Glutamatergic neuron (in vitro differentiated cells): Measurements from ENCODE around the gene HMG20B. TPM values are rescaled to one million over a fixed set of nuclear protein-coding genes. Genes with fewer than 3 reads are reported as not detected.

Experiments
- DNase-seq: peaks from one replicate; pipeline ENCODE4 v3.0.0; 2022
- H3K27ac Mint-ChIP-seq: one replicate; pipeline ENCODE4 v1.8.0; 2020; ENCODE audit warnings: mild to moderate bottlenecking, mixed read lengths, inconsistent platforms; ENCODE audit not compliant: unreplicated experiment
- H3K27me3 Mint-ChIP-seq: one replicate; pipeline ENCODE4 v1.8.0; 2020; ENCODE audit warnings: mild to moderate bottlenecking, moderate library complexity, mixed read lengths, inconsistent platforms; ENCODE audit not compliant: unreplicated experiment
- H3K36me3 Mint-ChIP-seq: one replicate; pipeline ENCODE4 v1.8.0; 2020; ENCODE audit warnings: mild to moderate bottlenecking, mixed read lengths, inconsistent platforms; ENCODE audit not compliant: unreplicated experiment
- H3K4me1 Mint-ChIP-seq: one replicate; pipeline ENCODE4 v1.8.0; 2020; ENCODE audit warnings: mild to moderate bottlenecking, low read depth, mixed read lengths, inconsistent platforms; ENCODE audit not compliant: unreplicated experiment
- H3K4me3 Mint-ChIP-seq: one replicate; pipeline ENCODE4 v1.8.0; 2020; ENCODE audit warnings: mild to moderate bottlenecking, mixed read lengths, inconsistent platforms; ENCODE audit not compliant: unreplicated experiment
- H3K9me3 Mint-ChIP-seq: one replicate; pipeline ENCODE4 v1.8.0; 2020; ENCODE audit warnings: mild to moderate bottlenecking, moderate library complexity, mixed read lengths, inconsistent platforms; ENCODE audit not compliant: unreplicated experiment
- CTCF ChIP-seq: fragments of 200-600 bp; sonication (generic); IDR thresholded peaks from one replicate; pipeline ENCODE4 v1.5.0; 2021; ENCODE audit not compliant: partially characterized antibody, unreplicated experiment
- total RNA-seq: library from RNA; stranded (reverse); fragmentation: NEBNext Ultra II Directional; extraction: Animal tissue kit (Norgen Biotek cat#: 25700); gene quantifications from one replicate; pipeline ENCODE4 v1.2.1, GENCODE V29; 2021; ENCODE audit not compliant: unreplicated experiment

HMG20B gene
- total RNA-seq, 1 donor from 2014 or later: 55.3 TPM

GRCh38 chr19:3601021-3601420 lies 28.3 kb downstream of the HMG20B start:
- Mint-ChIP-seq H3K9me3 (no peaks in the 10 kb centered on the region), H3K4me3 (no peak overlapping the region), H3K27ac (no peak overlapping the region), H3K36me3 (no peaks in the 10 kb centered on the region), H3K27me3 (peaks cover 2% of the 10 kb centered on the region), H3K4me1 (no peaks in the 10 kb centered on the region)
- no peak for DNase-seq
- TF ChIP-seq CTCF: no peak

- Mint-ChIP-seq H3K36me3 (no peaks in the 10 kb centered on the region), H3K27me3 (peaks cover 8% of the 10 kb centered on the region), H3K4me1 (peaks cover 2% of the 10 kb centered on the region), H3K4me3 (no peak overlapping the region), H3K9me3 (no peaks in the 10 kb centered on the region), H3K27ac (no peak overlapping the region)
- DNase-seq: no peak
- TF ChIP-seq CTCF: no peak
Measured at GRCh38 chr19:3603121-3603811, 30.5 kb downstream of the HMG20B start.

GRCh38 chr19:3604227-3604986 lies 31.7 kb downstream of the HMG20B start:
- no peak for TF ChIP-seq CTCF
- H3K27ac Mint-ChIP-seq: no peak overlapping the region

GRCh38 chr19:3604987-3605343 lies 32.2 kb downstream of the HMG20B start:
- TF ChIP-seq CTCF: no peak
- H3K27me3 Mint-ChIP-seq: peaks cover 10% of the 10 kb centered on the region
- H3K36me3 Mint-ChIP-seq: no peaks in the 10 kb centered on the region
- no peak for DNase-seq
- no peak overlapping the region for H3K4me3 Mint-ChIP-seq
- no peak overlapping the region for H3K27ac Mint-ChIP-seq
- no peaks in the 10 kb centered on the region for H3K9me3 Mint-ChIP-seq
- peaks cover 2% of the 10 kb centered on the region for H3K4me1 Mint-ChIP-seq

More at GRCh38 chr19:3604227-3604986, 31.7 kb downstream of the HMG20B start:
- no peaks in the 10 kb centered on the region for H3K9me3 Mint-ChIP-seq
- peaks cover 10% of the 10 kb centered on the region for H3K27me3 Mint-ChIP-seq
- no peak overlapping the region for H3K4me3 Mint-ChIP-seq
- H3K36me3 Mint-ChIP-seq: no peaks in the 10 kb centered on the region
- H3K4me1 Mint-ChIP-seq: peaks cover 2% of the 10 kb centered on the region
- DNase-seq: no peak

- H3K27ac Mint-ChIP-seq: no peak overlapping the region
- no peak overlapping the region for H3K4me3 Mint-ChIP-seq
- no peaks in the 10 kb centered on the region for H3K36me3 Mint-ChIP-seq
- peaks cover 2% of the 10 kb centered on the region for H3K4me1 Mint-ChIP-seq
- no peaks in the 10 kb centered on the region for H3K9me3 Mint-ChIP-seq
- no peak for TF ChIP-seq CTCF
- no peak for DNase-seq
- H3K27me3 Mint-ChIP-seq: peaks cover 10% of the 10 kb centered on the region
Measured at GRCh38 chr19:3605361-3605760, 32.6 kb downstream of the HMG20B start.
